Ishikawa (cell line): ENCODE data around the gene PCNX3.

Source experiments
- CEBPB ChIP-seq: IDR thresholded peaks from 2 replicates; pipeline ENCODE4 v1.6.1; 2012
- CREB1 ChIP-seq: IDR thresholded peaks from 2 replicates; pipeline ENCODE4 v1.6.1; 2012; ENCODE audit warnings: low read depth
- EGR1 ChIP-seq: IDR thresholded peaks from 2 replicates; pipeline ENCODE4 v1.6.1; 2012
- EP300 ChIP-seq: IDR thresholded peaks from 2 replicates; pipeline ENCODE4 v1.6.1; 2012; ENCODE audit warnings: borderline replicate concordance
- FOXM1 ChIP-seq: IDR thresholded peaks from 2 replicates; pipeline ENCODE4 v1.6.1; 2012; ENCODE audit warnings: low read depth, borderline replicate concordance
- RAD21 ChIP-seq: IDR thresholded peaks from 2 replicates; pipeline ENCODE4 v1.6.1; 2012; ENCODE audit warnings: low read depth
- TAF1 ChIP-seq: IDR thresholded peaks from 2 replicates; pipeline ENCODE4 v1.6.1; 2012; ENCODE audit warnings: low read depth, mild to moderate bottlenecking
- TCF12 ChIP-seq: IDR thresholded peaks from 2 replicates; pipeline ENCODE4 v1.6.1; 2012; ENCODE audit warnings: low read depth
- TEAD4 ChIP-seq: IDR thresholded peaks from 2 replicates; pipeline ENCODE4 v1.6.1; 2012
- ZBTB7A ChIP-seq: IDR thresholded peaks from 2 replicates; pipeline ENCODE4 v1.6.1; 2012; ENCODE audit warnings: low read depth
- TF ChIP-seq, protein P1 (sequence below): IDR thresholded peaks from 2 replicates; pipeline ENCODE4 v1.6.1; 2012; ENCODE audit warnings: low read depth, mild to moderate bottlenecking
- TF ChIP-seq, protein P2 (sequence below): IDR thresholded peaks from 2 replicates; pipeline ENCODE4 v1.6.1; 2012
- TF ChIP-seq, protein P3 (sequence below): IDR thresholded peaks from 2 replicates; pipeline ENCODE4 v1.6.1; 2012

DNA sequence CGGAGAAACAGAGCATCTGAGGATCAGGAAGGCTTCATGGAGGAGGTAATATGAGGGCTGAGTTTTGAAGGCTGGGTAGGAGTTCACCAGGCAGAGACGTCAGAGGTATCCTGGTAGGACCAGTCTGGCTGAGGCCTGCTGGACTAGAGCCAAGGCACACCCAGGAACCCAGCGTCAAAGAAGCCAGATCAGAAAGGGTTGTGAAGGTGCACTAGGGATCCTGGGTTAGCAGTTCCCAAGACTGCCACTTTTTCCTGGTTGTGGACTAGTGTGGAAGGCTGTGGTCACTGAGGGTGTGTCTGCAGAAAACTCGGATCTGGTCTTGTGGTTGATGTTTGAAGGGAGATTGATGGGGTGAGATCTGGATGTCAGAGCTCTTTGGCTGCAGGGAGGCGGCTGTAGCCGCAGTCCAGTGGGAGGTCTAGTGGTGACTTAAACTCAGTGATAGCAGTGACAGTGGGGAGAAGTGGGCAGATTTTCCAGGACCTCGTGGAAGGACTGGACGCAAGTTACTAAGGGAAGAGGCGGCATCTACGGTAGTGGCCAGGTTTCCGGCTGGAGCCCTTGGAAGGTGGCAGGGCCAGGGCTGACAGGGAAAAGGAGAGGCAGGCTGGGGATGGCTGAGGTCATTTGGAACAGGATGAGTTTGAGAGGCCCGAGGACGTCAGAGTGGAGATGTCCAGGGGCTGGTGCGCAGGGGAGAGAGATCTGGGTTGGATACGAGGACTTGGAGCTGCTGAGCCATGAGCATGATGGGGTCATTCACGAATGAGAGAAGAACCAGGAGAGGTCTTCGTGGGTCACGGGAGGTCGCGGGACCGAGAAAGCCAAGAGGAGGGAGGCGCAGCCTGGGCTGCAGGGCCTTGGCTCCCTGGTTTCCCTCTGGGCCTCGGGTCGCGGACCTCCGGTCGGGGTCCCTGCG is 36.3 kb downstream of the PCNX3 start:
- TF ChIP-seq ZBTB7A: no peak
- no peak for TF ChIP-seq CEBPB
- TF ChIP-seq, protein P1, sequence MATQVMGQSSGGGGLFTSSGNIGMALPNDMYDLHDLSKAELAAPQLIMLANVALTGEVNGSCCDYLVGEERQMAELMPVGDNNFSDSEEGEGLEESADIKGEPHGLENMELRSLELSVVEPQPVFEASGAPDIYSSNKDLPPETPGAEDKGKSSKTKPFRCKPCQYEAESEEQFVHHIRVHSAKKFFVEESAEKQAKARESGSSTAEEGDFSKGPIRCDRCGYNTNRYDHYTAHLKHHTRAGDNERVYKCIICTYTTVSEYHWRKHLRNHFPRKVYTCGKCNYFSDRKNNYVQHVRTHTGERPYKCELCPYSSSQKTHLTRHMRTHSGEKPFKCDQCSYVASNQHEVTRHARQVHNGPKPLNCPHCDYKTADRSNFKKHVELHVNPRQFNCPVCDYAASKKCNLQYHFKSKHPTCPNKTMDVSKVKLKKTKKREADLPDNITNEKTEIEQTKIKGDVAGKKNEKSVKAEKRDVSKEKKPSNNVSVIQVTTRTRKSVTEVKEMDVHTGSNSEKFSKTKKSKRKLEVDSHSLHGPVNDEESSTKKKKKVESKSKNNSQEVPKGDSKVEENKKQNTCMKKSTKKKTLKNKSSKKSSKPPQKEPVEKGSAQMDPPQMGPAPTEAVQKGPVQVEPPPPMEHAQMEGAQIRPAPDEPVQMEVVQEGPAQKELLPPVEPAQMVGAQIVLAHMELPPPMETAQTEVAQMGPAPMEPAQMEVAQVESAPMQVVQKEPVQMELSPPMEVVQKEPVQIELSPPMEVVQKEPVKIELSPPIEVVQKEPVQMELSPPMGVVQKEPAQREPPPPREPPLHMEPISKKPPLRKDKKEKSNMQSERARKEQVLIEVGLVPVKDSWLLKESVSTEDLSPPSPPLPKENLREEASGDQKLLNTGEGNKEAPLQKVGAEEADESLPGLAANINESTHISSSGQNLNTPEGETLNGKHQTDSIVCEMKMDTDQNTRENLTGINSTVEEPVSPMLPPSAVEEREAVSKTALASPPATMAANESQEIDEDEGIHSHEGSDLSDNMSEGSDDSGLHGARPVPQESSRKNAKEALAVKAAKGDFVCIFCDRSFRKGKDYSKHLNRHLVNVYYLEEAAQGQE: no peak
- TF ChIP-seq, protein P2, sequence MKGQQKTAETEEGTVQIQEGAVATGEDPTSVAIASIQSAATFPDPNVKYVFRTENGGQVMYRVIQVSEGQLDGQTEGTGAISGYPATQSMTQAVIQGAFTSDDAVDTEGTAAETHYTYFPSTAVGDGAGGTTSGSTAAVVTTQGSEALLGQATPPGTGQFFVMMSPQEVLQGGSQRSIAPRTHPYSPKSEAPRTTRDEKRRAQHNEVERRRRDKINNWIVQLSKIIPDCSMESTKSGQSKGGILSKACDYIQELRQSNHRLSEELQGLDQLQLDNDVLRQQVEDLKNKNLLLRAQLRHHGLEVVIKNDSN: no peak
- TF ChIP-seq EP300: peak; percentile 27; the same call in 1 of the 2 replicates
- TF ChIP-seq RAD21: no peak
- TF ChIP-seq EGR1: no peak
- TF ChIP-seq TAF1: no peak
- no peak for TF ChIP-seq CREB1
- TF ChIP-seq, protein P3, sequence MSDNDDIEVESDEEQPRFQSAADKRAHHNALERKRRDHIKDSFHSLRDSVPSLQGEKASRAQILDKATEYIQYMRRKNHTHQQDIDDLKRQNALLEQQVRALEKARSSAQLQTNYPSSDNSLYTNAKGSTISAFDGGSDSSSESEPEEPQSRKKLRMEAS: no peak
- TF ChIP-seq TEAD4: no peak
- no peak for TF ChIP-seq TCF12
- no peak for TF ChIP-seq FOXM1
